Activated CD8-positive, alpha-beta T cell treated with anti-CD3 and anti-CD28 coated beads for 36 hours (primary cell): Measurements from ENCODE around the gene ZIC4. TPM values are rescaled to one million over a fixed set of nuclear protein-coding genes. Genes with fewer than 3 reads are reported as not detected.

Source experiments
- ATAC-seq: fragments of 200-7000 bp; cut with Tn5 transposase; one replicate; pipeline ENCODE4 v1.10.0; 2021; ENCODE audit warnings: mild to moderate bottlenecking, moderate library complexity
- CTCF ChIA-PET: fragments of 350-600 bp; sonication (Branson Sonifier 250); formaldehyde crosslinking; loops from one replicate; lab custom pipeline; 2021; ENCODE audit warnings: antibody characterized with exemption; lab: Charles Lee
- POLR2A ChIA-PET: fragments of 350-600 bp; sonication (Branson Sonifier 250); formaldehyde crosslinking; loops from one replicate; lab custom pipeline; 2021; ENCODE audit warnings: antibody characterized with exemption; lab: Charles Lee
- DNase-seq: peaks from one replicate; pipeline ENCODE4 v3.0.0-alpha.2; 2020
- H3K27ac Mint-ChIP-seq: one replicate; pipeline ENCODE4 v1.8.0; 2021; ENCODE audit warnings: mild to moderate bottlenecking, mixed read lengths
- H3K27me3 Mint-ChIP-seq: one replicate; pipeline ENCODE4 v1.8.0; 2021; ENCODE audit warnings: mixed read lengths
- H3K36me3 Mint-ChIP-seq: one replicate; pipeline ENCODE4 v1.8.0; 2021; ENCODE audit warnings: low read depth, mixed read lengths
- H3K4me1 Mint-ChIP-seq: one replicate; pipeline ENCODE4 v1.8.0; 2021; ENCODE audit warnings: low read depth, mixed read lengths
- H3K4me3 Mint-ChIP-seq: one replicate; pipeline ENCODE4 v1.8.0; 2021; ENCODE audit warnings: mild to moderate bottlenecking, moderate library complexity, mixed read lengths
- H3K9me3 Mint-ChIP-seq: one replicate; pipeline ENCODE4 v1.8.0; 2021; ENCODE audit warnings: mixed read lengths
- intact Hi-C: fragments of 100-400 bp; cut with micrococcal nuclease; formaldehyde crosslinking; loops from one replicate; pipeline ENCODE4 v1.10.0; 2022
- total RNA-seq, 2 experiments: library from RNA; stranded (reverse); gene quantifications; one replicate each; pipeline ENCODE4 v1.2.3, GENCODE V29; 2021
- TF ChIP-seq, protein P1 (sequence below): fragments of 200-600 bp; IDR thresholded peaks from one replicate; pipeline ENCODE4 v1.8.0; 2022; ENCODE audit warnings: antibody characterized with exemption, mild to moderate bottlenecking

ZIC4 gene
- total RNA-seq, 2 experiments from 2014 or later: not detected

DNA sequence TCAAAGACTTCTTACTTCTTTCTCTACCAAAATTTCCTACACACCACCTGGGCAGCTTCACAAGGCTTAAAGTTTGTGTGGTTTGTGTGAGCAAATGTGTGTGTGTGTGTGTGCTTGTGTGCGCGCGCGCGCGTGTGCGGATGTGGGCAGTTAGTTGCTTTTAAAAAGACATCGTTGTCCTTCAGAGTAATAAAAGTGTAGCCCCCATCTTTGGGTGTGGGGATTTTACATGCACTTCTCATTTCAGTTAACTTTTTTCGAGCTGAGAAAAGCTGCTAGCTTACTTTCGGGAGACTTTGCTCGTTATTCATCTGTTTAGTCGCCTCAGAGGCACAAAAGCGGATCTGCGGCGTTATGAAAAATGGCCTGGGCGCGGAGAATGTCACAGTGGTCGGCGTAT is 36.0 kb downstream of the ZIC4 start:
- intact Hi-C loops: no loop called here
- Mint-ChIP-seq H3K36me3 (no peaks in the 10 kb centered on the region), H3K9me3 (no peaks in the 10 kb centered on the region), H3K27ac (no peak overlapping the region), H3K4me3 (no peak overlapping the region), H3K27me3 (peaks cover 64% of the 10 kb centered on the region), H3K4me1 (no peaks in the 10 kb centered on the region)
- ChIA-PET CTCF (interaction anchor here (0.6 to 1.7 kb wide), 2 partner anchors 9 to 31 kb away, joined by 3 to 7 read pairs; no protein-coding TSS in a partner anchor), POLR2A (no interaction called here)
- TF ChIP-seq, protein P1, sequence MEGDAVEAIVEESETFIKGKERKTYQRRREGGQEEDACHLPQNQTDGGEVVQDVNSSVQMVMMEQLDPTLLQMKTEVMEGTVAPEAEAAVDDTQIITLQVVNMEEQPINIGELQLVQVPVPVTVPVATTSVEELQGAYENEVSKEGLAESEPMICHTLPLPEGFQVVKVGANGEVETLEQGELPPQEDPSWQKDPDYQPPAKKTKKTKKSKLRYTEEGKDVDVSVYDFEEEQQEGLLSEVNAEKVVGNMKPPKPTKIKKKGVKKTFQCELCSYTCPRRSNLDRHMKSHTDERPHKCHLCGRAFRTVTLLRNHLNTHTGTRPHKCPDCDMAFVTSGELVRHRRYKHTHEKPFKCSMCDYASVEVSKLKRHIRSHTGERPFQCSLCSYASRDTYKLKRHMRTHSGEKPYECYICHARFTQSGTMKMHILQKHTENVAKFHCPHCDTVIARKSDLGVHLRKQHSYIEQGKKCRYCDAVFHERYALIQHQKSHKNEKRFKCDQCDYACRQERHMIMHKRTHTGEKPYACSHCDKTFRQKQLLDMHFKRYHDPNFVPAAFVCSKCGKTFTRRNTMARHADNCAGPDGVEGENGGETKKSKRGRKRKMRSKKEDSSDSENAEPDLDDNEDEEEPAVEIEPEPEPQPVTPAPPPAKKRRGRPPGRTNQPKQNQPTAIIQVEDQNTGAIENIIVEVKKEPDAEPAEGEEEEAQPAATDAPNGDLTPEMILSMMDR: no peak
- DNase-seq (no peak), ATAC-seq (no peak)

DNA sequence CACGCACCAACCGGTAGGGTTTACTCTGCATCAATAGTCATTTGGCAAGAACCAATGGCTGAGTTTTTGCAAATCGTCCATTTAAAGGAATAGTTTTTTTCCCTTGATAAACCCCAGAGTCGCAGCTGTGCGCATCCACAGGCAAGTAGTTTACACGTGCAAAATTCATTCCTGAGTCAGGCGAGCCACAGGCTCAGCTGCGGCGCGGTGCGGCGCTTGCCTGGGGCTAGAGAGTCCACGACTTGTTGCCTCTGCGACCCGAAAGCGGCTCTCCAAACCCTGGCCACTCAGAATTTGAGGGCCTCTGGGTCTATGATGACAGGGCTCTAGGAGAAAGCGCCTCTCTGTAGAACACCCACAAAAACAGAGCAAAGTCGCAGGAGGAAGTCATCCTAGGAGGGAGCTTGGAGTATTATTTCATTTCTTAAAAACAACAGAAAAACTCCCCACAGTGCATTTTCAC is 36.7 kb downstream of the ZIC4 start:
- POLR2A ChIA-PET: no interaction called here
- no peaks in the 10 kb centered on the region for H3K9me3 Mint-ChIP-seq
- H3K4me3 Mint-ChIP-seq: no peak overlapping the region
- CTCF ChIA-PET: interaction anchor here (1.7 kb wide), 1 partner anchor 8 kb away, joined by 7 read pairs; no protein-coding TSS in a partner anchor
- intact Hi-C loops: no loop called here
- peaks cover 65% of the 10 kb centered on the region for H3K27me3 Mint-ChIP-seq
- TF ChIP-seq, protein P1: no peak
- no peaks in the 10 kb centered on the region for H3K36me3 Mint-ChIP-seq
- DNase-seq: no peak
- no peak for ATAC-seq
- H3K27ac Mint-ChIP-seq: no peak overlapping the region
- no peaks in the 10 kb centered on the region for H3K4me1 Mint-ChIP-seq

DNA sequence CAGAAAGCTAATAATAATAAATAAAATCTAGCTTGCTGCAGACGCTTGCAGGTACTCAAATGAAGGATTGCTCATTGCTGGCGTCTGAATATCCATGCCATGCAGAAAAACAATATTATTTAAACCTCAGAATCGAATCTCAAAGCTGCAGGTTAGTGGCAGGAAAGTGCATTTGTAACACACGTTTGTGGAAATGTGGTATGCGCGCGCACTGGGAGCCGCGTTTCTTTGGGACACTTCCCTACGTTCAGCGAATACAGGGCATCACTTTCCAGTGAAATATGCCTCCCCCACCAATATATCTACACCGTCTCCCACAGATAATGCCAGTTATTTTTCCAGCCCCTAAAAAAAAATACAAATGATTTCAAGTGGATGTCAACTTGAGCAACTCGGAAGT is 37.1 kb downstream of the ZIC4 start:
- Mint-ChIP-seq H3K36me3 (no peaks in the 10 kb centered on the region), H3K27me3 (peaks cover 65% of the 10 kb centered on the region), H3K4me1 (no peaks in the 10 kb centered on the region), H3K27ac (no peak overlapping the region), H3K9me3 (no peaks in the 10 kb centered on the region), H3K4me3 (no peak overlapping the region)
- DNase-seq (no peak), ATAC-seq (no peak)
- intact Hi-C loops: no loop called here
- ChIA-PET POLR2A (no interaction called here), CTCF (interaction anchor here (1.7 kb wide), 1 partner anchor 8 kb away, joined by 7 read pairs; no protein-coding TSS in a partner anchor)
- TF ChIP-seq, protein P1: no peak

DNA sequence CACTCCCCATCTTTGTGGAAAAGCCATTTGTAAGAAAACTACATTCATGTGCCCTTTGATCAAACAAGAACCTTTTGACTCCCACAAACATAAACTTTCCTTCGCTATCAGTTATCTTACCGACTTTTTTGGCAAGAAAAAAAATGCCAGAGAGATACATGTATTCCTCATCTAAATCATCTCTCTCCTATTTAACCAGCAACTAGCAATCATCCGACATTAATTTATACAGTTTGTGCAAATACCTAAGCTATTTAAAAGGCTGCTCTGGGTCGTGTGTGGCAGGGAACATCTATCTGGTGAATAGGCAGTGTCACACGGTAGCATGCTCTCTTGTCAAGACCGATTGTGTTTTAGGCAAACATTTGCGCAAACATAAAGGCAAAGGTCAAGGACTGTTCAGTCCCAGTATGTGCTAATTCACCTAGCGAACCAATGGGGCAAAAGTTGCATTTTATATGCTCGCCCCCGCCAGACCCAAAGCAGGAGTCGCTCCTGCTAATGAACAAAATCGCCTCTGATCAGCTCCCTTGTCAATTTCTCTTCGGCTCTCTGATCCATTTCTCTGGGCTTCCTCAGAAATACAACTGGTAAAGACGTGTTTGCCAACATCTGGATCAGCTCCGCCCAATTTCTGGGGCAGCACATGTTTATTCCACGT is 37.7 kb downstream of the ZIC4 start:
- no peaks in the 10 kb centered on the region for H3K9me3 Mint-ChIP-seq
- intact Hi-C loops: no loop called here
- POLR2A ChIA-PET: no interaction called here
- H3K36me3 Mint-ChIP-seq: no peaks in the 10 kb centered on the region
- no peak overlapping the region for H3K27ac Mint-ChIP-seq
- CTCF ChIA-PET: no interaction called here
- H3K4me3 Mint-ChIP-seq: no peak overlapping the region
- peaks cover 65% of the 10 kb centered on the region for H3K27me3 Mint-ChIP-seq
- DNase-seq: no peak
- TF ChIP-seq, protein P1: no peak
- no peaks in the 10 kb centered on the region for H3K4me1 Mint-ChIP-seq
- ATAC-seq: no peak

DNA sequence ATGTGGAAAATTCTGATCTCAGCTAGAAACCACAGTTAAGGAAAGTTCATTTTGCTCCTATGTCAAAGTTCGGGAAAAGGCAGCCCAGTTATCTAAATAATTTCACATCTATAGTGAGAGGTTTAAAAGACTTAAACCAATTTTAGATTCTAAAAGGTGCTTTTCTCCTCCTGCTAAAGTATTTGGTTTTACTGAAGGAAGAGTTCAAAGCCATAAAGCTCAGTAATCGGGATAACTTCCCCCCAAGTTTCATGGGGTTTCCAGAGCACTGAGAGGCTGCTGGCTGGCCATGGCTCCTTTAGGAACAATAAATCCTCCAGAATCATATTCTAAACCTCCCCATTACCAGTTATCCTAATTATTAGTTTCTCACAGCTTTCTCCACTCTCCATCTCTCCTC is 38.2 kb downstream of the ZIC4 start:
- H3K9me3 Mint-ChIP-seq: no peaks in the 10 kb centered on the region
- no peaks in the 10 kb centered on the region for H3K36me3 Mint-ChIP-seq
- H3K27me3 Mint-ChIP-seq: peaks cover 62% of the 10 kb centered on the region
- intact Hi-C loops: no loop called here
- TF ChIP-seq, protein P1: no peak
- DNase-seq (no peak), ATAC-seq (no peak)
- no peak overlapping the region for H3K27ac Mint-ChIP-seq
- ChIA-PET POLR2A (no interaction called here), CTCF (no interaction called here)
- H3K4me1 Mint-ChIP-seq: no peaks in the 10 kb centered on the region
- no peak overlapping the region for H3K4me3 Mint-ChIP-seq
